Head of caudate nucleus (tissue), 42 donors: Measurements from ENCODE around the gene C6orf136.
"Not testable (repeated sequence)": the region's sequence is repeated elsewhere in the genome, so short reads cannot be mapped to it uniquely, and the experiment has no call there.

ENCODE experiments used
- DNase-seq, 42 donors: peaks; one replicate each; pipeline versions ENCODE4 v3.0.0 to v3.0.0-alpha.2; 2020 to 2021; ENCODE audit warnings: mixed read lengths in 7 of 42
- intact Hi-C: fragments of 100-400 bp; cut with DNase I; formaldehyde crosslinking; loops from one replicate; pipeline ENCODE4 v1.15.0; 2022

The C6orf136 gene

GRCh38 chr6:30647242-30648116 is 546 bp downstream of the C6orf136 start:
- peak; percentile 36 to 88 (median 74) for DNase-seq
- intact Hi-C loops, result no loop called here

DNA sequence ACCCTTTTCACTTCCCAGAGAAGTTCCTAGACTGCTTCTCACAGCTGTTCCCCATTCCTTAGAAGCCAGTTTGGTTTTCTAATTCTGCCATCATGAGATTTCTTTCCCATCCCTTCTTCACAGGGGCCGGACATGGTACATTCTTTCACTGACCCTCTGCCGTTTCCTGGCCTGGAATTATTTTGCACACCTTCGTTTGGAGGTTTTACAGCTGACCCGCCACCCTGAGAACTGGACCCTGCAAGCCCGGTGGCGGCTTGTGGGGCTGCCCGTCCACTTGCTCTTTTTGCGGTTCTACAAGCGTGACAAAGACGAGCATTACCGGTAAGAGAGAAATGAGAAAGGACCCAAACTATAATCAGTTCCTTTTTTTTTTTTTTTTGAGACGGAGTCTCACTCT is 4.2 kb downstream of the C6orf136 start:
- intact Hi-C loops, result no loop called here

DNA sequence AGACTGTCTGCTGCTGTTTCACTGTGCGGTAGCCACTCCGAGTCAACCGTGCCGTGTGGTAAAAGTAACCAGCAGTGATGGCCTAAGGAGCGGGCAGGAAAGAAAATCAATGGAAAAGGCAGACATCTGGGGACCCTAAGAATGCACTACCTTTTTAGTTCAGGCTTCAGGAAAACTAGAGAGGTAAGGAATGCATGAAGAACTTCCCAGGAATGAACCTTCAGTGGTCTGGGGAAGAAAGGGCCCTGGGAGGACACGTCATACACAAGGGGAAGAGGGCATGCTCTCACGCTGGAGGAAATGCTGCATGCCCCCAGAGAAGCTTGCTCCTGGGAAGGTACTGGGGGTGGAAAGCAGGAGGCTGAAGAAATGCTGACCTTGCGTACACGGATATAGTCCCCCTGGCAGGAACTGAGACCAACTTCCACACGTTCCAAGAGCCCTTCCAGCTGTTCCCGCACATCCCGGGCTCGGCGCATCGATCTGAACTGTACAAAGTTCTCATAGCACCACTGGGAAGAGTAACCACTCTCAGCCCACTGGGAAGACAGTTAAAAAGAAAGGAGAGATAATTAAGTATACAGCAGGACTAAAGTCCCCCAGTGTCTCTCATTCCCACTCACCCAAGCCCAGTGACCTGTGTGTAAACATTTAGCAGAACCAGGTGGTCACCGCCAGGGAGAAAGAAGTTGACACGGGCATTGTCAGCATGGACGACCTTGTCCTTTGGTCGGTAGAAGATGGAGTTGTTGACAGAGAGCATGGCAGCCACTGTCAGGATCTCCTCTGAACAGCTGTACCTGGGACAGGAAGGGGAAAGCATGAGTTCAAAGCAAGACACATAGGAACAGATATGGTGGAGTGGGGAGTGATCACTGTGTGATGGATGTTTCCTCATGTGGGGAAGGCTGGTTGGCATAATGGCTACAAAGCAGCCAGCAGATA is 8.1 kb downstream of the C6orf136 start:
- DNase-seq, result no peak
- intact Hi-C loops, result no loop called here

More for the DNA sequence above, 4.2 kb downstream of the C6orf136 start:
- DNase-seq, result no peak

- intact Hi-C loops, result no loop called here
- no peak for DNase-seq
Observed at GRCh38 chr6:30655743-30656094, 8.8 kb downstream of the C6orf136 start.

- intact Hi-C loops, result no loop called here
- peak in 3 of 42 donors; percentile 19 to 46 (median 41) for DNase-seq
Observed at GRCh38 chr6:30656513-30656912, 9.6 kb downstream of the C6orf136 start.

DNA sequence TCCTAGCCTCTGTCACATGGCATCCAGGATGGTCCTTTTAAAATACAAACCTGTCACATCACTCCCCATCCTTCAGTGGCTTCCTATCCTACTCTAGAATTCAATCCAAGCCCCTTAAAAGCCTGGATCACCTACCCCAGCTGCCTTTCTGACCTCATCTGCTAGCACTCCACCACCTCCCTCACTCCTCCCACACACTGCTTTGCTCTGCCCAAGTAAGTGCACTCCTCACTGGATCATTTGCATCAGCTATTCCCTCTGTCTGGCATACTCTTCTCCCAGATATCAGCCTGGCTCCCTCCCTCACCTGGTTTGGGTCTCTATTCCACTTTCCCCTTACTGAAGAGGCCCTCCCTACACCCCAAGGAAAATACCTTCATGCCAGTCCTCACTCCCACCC is 10.5 kb downstream of the C6orf136 start:
- intact Hi-C loops, result no loop called here
- peak in 21 of 42 donors; percentile 27 to 80 (median 51) for DNase-seq

GRCh38 chr6:30657922-30658321 is 11.0 kb downstream of the C6orf136 start:
- intact Hi-C loops, DNase-seq: not testable (repeated sequence)

- DNase-seq, result no peak
- intact Hi-C loops, result no loop called here
Observed at GRCh38 chr6:30664994-30665767, 18.2 kb downstream of the C6orf136 start.

GRCh38 chr6:30666300-30666699 is 19.4 kb downstream of the C6orf136 start:
- intact Hi-C loops, result not testable (repeated sequence)
- DNase-seq, result peak in 1 of 42 donors; percentile 45

DNA sequence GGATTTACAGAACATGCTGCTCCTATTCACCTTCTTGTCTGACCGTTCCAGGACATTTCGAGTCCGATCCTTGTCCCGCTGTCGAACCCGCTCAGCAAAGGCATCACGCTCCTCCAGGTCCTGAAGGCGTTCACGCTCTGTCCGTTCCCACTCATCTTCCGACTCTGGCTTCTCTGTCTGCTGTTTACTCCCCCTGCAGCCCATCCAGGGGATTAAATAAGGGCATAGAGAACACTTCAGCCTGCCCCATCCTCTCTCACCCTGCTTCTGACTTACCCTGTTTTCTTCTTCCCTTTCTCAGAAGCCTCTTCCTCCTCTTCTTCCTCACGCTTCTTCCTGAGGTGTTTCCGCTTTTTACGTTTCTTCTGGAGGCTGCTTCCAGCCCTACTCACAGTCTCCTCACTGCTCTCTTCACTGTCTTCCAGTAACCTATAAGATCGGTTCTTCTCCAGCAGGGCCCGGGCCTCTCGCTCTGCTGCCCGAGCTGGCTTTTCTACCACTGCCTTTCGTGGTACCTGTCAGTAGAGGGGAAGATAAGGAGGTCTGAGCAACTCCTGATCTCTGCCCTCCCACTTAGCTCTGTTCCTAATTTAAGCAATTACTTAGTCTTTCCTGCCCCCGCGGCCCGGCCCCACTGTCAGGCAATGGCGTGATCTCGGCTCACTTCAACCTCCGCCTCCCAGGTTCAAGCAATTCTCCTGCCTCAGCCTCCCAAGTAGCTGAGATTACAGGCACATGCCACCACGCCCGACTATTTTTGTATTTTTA is 24.0 kb downstream of the C6orf136 start:
- intact Hi-C loops, result loop anchor here (10.0 kb wide), 1 partner anchor 46 kb away; the partner anchor contains the start of gene ATAT1
- DNase-seq, result peak in 19 of 42 donors; percentile 26 to 75 (median 48)

- peak; percentile 79 to 97 (median 92) for DNase-seq
- intact Hi-C loops, result loop anchor here (10.0 kb wide), 1 partner anchor 48 kb away; the partner anchor contains the start of gene ATAT1
Observed at GRCh38 chr6:30672445-30673253, 25.7 kb downstream of the C6orf136 start, which contains the start of gene DHX16. Gene DHX16, minus strand, starts transcription at chr6:30673006. Its CDS starts 165 bp downstream, at chr6:30672841.

- intact Hi-C loops, result loop anchor here (10.0 kb wide), 1 partner anchor 52 kb away; the partner anchor contains the start of gene ATAT1
- DNase-seq, result no peak
Observed at GRCh38 chr6:30676660-30677285, 29.8 kb downstream of the C6orf136 start.

- peak; percentile 70 to 96 (median 91) for DNase-seq
- intact Hi-C loops, result loop anchor here (1.0 to 10.0 kb wide), 2 partner anchors 43 to 54 kb away; partner anchors contain the start of gene ATAT1
Observed at GRCh38 chr6:30678964-30679726, 32.2 kb downstream of the C6orf136 start.

GRCh38 chr6:30679765-30680535 is 33.0 kb downstream of the C6orf136 start:
- intact Hi-C loops, result loop anchor here (1.0 to 10.0 kb wide), 2 partner anchors 42 to 55 kb away; partner anchors contain the start of gene ATAT1
- no peak for DNase-seq

GRCh38 chr6:30681766-30682142 is 34.8 kb downstream of the C6orf136 start:
- no peak for DNase-seq
- intact Hi-C loops, result loop anchor here (2.0 kb wide), 1 partner anchor 35 kb away; the partner anchor contains the start of gene MDC1
